ENCODE data around the gene CCDC127.
"Not testable (repeated sequence)": the region's sequence is repeated elsewhere in the genome, so short reads cannot be mapped to it uniquely, and the experiment has no call there.

DNA sequence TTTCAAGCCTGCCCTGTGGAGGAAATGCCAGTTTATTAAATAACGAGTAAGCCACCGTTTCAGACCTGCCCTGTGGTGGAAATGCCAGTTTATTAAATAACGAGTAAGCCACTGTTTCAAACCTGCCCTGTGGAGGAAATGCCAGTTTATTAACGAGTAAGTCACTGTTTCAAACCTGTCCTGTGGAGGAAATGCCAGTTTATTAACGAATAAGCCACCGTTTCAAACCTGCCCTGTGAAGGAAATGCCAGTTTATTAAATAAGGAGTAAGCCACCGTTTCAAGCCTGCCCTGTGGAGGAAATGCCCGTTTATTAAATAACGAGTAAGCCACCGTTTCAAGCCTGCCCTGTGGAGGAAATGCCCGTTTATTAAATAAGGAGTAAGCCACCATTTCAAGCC is 34.0 kb upstream of the CCDC127 start:
- not testable (repeated sequence) for TF ChIP-seq POLR2A (IDR thresholded peaks at IDR 0.05; ENCODE audit: low read depth, low read length); FOS (IDR thresholded peaks at IDR 0.05; ENCODE audit: low read depth, low read length); MXI1 (IDR thresholded peaks at IDR 0.05; ENCODE audit: borderline replicate concordance, low read depth, low read length); NFE2L2 (IDR thresholded peaks at IDR 0.05; ENCODE audit: low read depth, low read length); BHLHE40 (IDR thresholded peaks at IDR 0.05; ENCODE audit: low read depth, low read length)
- TF ChIP-seq, protein P1, sequence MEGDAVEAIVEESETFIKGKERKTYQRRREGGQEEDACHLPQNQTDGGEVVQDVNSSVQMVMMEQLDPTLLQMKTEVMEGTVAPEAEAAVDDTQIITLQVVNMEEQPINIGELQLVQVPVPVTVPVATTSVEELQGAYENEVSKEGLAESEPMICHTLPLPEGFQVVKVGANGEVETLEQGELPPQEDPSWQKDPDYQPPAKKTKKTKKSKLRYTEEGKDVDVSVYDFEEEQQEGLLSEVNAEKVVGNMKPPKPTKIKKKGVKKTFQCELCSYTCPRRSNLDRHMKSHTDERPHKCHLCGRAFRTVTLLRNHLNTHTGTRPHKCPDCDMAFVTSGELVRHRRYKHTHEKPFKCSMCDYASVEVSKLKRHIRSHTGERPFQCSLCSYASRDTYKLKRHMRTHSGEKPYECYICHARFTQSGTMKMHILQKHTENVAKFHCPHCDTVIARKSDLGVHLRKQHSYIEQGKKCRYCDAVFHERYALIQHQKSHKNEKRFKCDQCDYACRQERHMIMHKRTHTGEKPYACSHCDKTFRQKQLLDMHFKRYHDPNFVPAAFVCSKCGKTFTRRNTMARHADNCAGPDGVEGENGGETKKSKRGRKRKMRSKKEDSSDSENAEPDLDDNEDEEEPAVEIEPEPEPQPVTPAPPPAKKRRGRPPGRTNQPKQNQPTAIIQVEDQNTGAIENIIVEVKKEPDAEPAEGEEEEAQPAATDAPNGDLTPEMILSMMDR (conservative IDR thresholded peaks at IDR 0.05; ENCODE audit: low read depth, low read length): not testable (repeated sequence)
